Stimulated activated CD4-positive, alpha-beta T cell treated with anti-CD3 and anti-CD28 coated beads, Interleukin-1b, Interleukin-23, amount 100 ng/mL, for 48 hours (primary cell): ENCODE measurements around the gene KIF13A.
"Not testable (repeated sequence)": the region's sequence is repeated elsewhere in the genome, so short reads cannot be mapped to it uniquely, and the experiment has no call there.

Experiments
- DNase-seq: peaks from one replicate; pipeline ENCODE4 v3.0.0-alpha.2; 2020

Gene KIF13A

DNA sequence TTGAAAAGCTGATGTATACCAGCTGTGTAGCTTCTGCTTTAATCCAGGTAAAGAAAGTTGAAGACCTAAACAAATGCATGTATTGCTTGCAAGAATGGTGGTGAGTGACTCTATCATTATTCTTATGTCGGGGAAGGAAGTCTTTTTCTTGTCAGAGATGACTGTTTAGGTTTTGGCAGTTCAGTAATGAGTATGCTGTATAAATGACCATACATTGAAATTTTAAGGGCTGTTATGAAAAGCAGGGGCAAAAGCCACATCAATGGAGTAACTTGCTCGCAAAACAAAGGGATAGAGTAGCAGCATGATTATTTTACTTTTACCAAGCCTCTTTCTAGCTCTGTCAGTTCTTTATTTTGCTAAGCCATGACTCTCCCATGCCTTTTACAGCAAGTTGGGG is 224.8 kb downstream of the KIF13A start:
- no peak for DNase-seq

DNA sequence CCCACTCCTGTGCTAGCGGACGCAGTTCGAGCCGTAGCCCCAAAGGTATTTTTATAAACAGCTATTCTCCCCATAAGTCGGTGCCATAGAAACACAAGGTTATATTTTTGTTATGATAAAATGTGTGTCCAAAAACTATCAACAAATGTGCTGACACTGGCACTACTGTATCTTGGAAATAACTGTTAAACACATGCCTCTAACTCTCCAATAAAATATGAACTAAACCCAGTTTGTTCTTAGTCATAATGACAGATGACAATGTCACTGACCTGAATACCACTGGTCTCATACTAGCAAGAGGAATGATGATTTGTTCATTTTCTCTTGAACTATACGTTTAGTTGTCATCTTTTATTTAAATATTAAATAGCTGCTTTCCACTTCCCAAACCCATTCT is 229.3 kb downstream of the KIF13A start:
- no peak for DNase-seq

DNA sequence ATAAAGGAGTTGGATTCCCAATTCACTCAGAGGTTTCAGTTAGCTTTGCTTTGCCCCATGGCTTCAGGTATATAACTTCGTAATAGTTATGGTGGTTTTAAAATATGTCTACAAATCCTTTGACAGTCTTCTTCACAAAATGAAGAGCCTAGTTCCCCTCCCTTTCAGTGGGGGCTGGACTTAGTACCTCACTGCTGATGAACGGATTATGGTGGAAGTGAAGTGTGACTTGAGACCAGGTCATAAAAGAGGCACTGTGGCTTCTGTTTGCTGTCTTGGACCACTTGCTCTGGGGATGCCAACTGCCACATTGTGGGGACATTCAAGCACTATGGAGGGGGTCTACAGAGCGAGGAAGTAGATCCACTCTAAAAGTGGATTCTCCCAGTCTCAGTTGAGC is 233.2 kb downstream of the KIF13A start:
- DNase-seq, result no peak

DNA sequence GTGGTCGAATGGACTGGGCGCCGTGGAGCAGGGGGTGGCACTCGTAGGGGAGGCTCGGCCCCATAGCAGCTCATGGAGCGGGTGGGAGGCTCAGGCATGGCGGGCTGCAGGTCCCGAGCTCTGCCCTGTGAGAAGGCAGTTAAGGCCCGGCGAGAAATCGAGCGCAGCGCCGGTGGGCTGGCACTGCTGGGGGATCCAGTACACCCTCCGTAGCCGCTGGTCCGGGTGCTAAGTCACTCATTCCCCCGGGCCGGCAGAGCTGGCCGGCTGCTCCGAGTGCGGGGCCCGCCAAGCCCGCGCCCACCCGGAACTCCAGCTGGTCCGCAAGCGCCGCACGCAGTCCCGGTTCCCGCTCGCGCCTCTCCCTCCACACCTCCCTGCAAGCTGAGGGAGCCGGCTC is 242.1 kb downstream of the KIF13A start:
- not testable (repeated sequence) for DNase-seq

DNA sequence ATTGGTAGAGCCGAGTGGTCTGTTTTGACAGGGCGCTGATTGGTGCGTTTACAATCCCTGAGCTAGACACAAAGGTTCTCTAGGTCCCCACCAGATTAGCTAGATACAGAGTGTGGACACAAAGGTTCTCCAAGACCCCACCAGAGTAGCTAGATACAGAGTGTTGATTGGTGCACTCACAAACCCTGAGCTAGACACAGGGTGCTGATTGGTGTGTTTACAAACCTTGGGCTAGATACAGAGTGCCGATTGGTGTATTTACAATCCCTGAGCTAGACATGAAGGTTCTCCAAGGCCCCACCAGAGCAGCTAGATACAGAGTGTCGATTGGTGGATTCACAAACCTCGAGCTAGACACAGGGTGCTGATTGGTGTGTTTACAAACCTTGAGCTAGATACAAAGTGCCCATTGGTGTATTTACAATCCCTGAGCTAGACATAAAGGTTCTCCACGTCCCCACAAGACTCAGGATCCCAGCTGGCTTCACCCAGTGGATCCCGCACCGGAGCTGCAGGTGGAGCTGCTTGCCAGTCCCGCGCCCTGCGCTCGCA is 242.6 kb downstream of the KIF13A start:
- DNase-seq, result not testable (repeated sequence)

DNA sequence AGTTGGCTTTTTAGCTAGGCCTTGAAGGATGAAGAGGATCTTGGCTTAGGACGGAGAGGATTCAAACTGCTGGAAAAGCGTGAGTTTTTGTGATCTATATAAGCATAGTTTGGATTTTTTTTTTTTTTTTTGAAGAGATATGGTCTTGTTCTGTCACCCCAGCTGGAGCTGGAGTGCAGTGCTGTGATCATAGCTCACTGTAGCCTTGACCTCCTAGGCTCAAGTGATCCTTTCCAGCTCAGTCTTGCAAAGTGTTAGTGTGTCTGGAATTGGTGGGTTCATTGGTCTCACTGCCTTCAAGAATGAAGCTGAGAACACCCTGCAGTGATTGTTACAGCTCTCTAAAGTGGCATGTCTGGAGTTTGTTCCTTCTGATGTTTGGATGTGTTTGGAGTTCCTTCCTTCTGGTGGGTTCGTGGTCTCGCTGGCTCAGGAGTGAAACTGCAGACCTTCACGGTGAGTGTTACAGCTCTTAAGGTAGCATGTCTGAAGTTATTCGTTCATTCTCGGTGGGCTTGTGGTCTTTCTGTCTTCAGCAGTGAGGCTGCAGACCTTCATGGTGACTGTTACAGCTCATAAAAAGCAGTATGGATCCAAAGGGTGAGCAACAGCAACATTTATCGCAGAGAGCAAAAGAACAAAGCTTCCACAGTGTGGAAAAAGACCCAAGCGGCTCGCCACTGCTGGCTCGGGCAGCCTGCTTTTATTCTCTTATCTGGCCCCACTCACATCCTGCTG is 243.2 kb downstream of the KIF13A start:
- DNase-seq, result no peak

DNA sequence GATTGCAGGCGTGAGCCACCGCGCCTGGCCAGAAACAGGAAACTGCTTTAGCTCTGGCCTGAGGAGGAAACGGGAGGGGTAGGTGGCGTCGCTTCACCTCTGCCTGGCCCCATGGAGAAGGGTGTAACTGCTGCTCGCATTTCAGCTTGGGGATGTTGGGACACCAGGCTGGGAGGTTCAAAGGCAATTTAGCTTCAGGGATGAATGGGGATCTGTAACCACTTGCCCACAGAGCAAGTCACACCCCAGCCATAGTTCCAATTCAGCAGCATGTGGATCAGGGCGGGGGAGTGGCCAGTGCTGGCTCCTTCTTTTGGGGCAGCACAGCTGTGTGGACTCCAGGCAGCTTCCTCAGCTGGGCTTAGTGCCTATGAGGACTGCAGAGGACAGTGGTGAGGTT is 245.9 kb downstream of the KIF13A start:
- no peak for DNase-seq

DNA sequence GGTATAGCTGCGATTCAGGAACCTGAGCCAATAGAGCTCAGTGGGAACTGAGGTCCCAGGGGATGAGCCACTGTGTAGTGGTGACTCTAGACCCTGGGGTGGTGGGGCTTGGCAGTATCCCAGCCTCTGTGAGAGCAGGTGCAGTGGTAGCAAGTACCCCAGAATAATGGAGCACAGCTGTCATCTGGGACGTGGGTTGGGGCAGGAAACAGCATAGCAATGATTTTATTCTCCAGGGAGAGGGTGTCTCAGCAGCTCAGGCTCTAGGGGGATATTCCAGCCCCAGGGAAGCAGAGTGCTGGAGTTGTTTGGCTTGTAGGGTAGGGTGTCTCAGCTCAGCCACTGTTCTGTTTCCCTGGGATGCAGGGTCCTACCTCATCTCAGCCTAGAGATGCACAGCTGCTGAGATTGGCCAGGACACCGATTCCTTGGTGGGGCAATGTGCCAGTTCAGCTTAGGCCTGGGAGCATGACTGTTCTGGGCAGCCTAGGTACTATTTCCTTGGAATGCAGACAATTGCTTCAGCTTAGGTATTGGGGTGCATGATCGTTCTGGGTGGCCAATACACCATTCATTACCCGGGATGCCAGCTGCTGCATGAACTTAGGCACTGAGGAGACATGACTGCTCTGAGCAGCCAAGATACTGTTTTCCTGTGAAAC is 246.7 kb downstream of the KIF13A start:
- DNase-seq, result no peak

DNA sequence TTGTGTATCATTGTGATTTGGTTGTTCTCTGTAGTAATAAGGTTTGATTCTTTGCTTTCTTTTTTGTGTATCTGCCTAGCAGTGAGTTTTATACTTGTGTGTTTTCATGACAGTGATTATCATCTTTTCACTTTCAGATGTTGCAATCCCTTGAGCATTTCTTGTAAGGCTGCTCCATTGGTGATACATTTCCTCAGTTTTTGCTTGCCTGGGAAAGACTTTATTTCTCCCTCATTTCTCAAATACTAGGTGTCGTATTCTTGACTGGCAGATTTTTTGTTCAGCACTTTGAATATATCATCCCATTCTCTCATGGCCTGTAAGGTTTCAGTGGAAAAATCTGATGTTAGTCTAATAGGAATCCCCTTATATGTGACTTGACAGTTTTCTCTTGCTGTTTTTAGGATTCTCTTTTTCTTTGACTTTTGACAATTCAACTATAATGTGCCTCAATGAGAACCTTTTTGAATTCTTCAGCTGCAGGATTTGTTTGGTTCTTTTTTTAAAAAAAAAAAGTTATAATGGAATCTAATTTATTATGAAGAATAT is 249.7 kb downstream of the KIF13A start:
- no peak for DNase-seq

DNA sequence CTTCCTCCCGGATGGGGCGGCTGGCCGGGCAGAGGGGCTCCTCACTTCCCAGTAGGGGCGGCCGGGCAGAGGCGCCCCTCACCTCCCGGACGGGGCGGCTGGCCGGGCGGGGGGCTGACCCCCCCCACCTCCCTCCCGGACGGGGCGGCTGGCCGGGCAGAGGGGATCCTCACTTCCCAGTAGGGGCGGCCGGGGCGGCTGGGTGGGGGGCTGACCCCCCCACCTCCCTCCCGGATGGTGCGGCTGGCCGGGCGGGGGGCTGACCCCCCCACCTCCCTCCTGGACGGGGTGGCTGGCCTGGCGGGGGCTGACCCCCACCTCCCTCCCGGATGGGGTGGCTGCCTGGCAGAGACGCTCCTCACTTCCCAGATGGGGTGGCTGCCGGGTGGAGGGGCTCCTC is 252.1 kb downstream of the KIF13A start:
- DNase-seq, result not testable (repeated sequence)

DNA sequence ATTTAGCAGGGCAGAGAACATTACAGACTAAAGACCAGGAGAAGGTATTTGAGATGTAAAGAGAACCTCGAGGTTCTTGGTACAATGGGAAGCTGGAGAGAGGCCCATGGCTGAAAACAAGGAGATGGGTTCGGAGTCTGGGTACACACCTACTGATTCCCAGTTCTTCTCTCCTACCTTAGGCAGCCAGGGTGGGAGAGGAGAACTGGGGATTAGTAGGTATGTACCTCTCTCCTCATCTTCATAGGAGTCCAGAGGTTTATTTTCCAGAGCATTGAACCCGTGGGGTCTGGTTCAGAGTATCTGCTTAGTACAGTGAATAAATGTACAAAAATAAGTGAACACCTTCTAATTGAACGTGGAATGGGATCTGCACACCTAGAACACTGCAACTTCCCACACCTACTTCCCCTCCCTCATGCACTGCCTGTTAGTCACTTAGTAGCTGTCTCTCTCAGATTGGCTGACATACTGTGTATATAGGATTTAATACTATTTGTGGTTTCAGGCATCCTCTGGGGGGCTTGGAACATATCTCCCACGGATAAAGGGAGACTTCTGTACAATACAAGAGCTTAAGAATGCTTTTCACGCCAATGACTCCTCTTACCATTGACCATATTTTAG is 257.2 kb downstream of the KIF13A start:
- no peak for DNase-seq

DNA sequence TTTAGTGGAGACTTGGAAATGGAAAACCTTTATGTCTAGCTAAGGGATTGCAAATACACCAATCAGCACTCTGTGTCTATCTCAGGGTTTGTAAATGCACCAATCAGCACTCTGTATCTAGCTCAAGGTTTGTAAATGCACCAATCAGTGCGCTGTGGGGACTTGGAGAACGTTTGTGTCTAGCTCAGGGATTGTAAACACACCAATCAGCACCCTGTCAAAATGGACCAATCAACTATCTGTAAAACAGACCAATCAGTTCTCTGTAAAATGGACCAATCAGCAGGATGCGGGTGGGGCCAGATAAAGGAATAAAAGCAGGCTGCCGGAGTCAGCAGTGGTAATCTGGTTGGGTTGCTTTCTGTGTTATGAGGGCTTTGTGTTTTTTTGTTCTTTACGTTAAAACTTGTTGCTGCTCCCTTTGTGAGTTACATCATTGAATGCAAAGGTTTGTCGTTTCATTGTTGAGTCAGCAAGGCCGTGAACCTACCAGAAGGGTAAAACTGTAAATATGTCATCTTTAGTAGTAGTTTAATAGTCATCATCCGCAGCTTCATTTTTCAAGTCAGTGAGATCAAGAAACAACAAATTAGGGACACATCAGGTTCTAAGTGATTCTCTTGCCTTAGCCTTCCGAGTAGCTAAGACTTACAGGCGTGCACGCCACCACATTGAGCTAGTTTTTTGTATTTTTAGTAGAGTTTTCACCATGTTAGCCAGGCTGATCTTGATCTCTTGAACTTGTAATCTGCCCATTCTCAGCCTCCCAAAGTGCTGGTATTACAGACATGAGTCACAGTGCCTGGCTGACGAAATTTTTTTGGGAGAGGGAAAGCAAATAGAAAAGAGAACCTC is 258.0 kb downstream of the KIF13A start:
- DNase-seq, result no peak

DNA sequence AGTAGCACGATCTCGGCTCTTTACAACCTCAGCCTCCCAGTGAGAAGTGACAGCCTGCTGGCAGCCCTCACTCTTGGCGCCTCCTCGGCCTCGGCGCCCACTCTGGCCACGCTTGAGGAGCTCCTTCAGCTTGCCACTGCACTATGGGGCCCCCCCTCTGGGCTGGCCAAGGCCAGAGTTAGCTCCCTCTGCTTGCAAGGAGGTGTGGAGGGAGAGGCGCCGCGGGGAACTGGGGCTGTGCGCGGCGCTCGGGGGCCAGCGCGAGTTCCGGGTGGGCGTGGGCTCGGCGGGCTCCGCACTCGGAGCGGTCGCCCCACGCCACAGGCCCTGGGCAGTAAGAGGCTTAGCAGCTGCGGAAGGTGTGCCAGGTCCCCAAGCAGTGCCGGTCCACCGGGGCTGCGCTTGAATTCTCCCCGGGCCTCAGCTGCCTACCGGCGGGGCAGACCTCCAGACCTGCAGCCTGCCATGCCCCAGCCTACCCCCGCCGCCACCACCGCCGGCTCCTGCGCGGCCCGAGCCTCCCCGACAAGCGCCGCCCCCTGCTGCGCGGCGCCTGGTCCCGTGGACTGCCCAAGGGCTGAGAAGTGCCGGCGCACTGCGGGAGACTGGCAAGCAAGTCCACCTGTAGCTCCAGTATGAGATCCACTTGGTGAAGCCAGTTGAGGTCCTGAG is 258.7 kb downstream of the KIF13A start:
- no peak for DNase-seq

DNA sequence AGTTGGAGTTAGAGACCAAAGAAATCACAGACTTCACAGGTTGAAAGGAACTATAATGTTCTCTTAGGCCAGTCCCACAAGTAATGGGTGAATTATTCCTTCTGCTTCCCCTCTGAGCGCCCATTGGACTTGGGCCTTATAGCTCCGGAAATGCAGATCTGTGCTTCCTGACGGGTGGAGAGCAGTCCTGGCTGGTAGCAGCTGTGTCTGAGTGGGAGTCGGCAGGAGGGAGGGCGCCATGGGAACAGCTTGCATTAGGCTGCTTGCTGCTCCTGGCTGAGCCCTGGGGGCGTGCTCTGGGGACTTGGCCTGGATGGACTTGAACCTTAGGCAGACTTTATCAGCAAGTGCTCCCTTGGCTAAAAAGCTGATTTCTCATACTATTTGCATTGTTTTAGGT is 262.4 kb downstream of the KIF13A start:
- no peak for DNase-seq

DNA sequence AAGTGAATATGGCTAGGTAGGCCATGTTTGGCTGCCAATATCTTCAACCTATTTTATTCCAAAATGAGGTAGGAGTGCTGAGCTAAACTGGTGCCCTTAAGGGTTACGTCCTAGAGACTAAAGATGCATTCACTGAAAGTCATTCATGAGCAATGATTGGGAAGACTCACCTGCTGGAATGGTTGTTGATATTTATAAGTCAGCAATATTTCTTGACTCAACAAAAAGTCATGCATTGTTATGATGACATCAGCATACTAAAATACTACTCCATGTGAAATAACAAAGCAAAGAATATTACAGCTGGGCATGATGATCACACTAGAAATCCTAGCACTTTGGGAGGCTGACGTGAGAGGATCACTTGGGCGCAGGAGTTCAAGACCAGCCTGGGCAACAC is 263.1 kb downstream of the KIF13A start:
- DNase-seq, result no peak

DNA sequence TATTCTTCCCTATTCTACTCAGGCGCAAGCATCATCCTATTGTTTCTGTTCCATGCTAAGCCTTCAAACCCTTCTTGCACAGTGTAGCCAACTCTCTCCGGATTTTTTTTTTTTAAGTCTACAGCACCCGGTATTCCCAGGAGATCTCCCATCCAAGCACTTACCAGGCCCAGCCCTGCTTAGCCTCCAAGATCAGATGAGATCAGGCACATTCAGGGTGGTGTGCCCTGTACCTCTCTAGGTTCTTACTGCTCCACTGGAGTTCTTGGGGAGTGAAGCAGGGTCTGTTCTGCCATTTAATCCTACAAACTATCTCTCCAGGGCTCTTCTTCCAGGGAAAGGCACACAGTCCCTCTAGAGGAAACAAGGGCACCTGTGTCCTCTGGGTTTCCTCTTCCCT is 265.8 kb downstream of the KIF13A start:
- DNase-seq, result no peak

DNA sequence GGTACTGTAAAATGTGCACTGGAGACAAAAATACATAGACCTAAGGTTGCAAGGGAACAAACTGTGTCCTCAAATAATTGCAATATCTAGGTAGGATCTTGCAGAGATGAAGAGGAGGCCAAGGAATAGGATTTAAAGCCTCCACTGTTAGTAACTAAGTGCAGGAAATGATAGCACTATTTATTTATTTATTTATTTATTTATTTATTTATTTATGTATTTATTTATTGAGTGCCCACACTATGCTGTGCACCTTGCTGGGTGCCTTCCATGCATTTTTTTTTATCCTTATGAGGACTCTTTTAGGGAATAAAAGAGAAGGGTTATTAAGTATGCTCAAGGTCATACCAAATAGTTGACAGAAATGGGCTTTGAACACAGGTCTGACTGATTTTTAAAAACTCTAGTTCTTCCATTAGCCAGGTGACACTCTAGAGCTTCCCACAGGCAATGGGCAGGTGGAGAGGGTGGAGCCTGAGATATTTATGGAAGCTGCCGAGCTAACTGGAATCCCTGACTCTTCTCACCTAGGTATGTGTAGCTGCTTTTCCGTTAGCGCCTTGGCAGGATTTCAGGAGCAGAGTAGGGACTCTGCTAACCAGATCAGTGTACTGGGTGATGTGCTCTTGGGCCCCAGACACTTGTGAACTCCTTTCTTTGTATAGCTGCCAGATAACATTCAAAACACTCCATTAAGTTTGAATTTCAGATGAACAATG is 268.0 kb downstream of the KIF13A start:
- DNase-seq, result no peak

DNA sequence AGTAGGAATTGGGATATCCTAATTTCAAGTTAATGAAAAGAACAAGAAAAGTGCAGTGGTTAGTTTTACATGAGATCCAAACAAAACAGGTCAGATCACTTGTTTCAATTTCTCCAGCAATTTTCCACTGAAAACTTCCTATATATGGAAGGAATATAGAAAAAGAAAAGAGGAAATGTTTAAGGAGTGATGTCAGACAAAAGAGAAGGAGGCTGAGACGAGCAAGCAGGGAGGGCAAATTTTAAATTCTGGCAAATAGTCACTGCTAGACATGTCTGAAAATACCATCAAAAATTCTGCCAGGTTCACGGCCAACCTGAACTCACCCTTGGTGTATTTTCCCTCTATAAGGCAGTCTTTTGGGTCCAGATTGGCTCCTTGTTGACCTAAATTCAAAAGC is 271.2 kb downstream of the KIF13A start:
- DNase-seq, result no peak

DNA sequence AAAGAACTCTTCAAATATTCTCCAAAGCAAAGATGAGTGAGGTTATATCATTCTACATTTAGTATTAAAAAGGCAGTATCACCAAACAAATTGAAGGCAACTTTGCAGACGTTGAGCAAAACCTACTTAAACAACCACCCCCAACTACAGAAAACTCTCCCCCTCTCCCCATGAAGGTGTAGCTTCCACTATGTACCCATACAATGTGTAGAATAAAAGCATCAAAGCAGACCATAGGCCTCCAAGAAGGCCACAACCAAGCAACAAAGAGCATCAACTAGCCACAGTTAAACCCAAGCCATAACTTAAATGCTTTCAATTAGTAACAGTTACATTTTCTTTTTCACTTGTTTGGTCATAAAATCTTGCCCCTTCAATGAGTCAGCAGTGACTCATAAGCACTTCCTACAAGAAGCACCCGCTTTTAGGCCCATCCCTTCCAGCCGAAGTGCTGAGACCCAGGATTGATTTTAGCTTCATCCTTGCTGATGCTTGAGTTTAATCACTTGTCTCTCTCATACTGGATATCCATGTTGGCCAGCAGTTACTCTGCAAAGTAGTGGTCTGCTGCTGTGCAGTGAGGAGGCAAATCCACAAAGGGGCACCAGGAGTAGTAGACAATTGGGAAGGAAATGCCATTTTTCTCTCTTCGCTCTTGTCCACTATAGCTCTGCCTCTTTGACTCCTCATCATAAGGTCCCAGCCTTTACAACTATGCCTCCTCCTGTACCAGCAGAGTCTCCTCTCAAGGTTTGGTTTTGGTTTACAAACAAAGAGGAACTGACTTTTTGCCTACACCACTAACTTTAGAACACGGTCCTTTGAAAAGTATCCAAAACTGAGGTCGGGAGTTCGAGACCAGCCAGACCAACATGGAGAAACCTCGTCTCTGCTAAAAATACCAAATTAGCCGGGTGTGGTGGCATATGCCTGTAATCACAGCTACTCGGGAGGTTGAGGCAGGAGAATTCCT is 272.3 kb downstream of the KIF13A start:
- peak; percentile 52 for DNase-seq

DNA sequence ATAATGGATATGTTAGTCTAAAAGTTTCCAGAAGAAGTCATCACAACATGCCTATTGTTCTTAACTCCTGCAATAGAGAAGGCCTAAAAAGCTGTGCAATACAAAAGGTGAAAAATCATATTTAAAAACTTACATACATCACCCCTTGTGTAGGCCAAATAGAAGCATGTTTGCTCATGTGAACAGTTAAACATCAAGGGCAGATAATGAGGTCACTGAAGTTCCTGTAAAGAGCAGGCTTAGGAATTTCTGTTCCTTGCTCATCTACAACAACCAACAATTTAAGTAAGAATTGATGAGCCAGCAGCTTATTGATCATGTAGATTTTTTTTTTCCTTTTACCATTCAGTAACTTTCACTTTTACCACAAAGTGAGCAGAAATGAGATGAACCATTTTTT is 273.3 kb downstream of the KIF13A start:
- DNase-seq, result no peak
